Measurements from ENCODE around the gene RTEL1. TPM values are rescaled to one million over a fixed set of nuclear protein-coding genes. Genes with fewer than 3 reads are reported as not detected.

Gene RTEL1
- total RNA-seq, 1 donor from 2014 or later = 16.8 TPM

DNA sequence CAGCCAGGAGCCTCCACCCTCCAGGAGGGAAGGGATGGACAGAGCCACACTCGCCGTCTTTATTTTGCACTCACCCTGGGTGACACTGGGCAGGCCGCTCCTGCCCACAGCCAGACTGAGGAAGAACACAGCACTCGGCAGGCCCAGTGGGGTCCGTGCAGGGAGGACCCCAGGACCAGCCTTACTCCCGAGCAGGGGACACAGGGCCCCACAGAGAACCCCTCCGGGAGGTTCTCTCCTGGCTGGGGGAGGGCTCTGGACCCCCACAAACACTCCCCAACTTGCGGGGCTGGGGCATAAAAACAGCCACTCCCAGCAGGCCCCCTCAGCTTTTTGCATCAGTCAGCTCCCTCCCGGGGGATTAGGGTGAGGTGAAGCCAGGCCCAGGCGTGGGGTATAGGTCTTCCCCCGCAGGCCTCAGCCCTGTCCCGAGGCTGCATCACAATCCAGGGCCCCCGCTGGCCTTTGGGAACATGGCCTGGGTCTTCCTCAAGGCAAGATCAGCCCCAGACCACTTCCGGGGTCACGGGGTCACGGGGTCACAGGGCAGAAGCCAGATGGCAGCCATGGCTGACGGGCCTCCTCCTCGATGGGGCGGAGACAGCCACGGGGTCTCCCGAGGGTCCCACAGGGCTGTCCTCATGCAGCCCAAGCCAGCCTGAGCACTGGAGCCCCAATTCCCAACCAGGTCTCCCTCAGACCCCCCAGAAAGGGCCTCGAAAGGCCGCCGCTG is 41.5 kb downstream of the RTEL1 start:
- no peak for DNase-seq (ENCODE audit: low read depth, low spot score)

- DNase-seq (ENCODE audit: low read depth, low spot score) = no peak
These were observed 42.3 kb downstream of the RTEL1 start for GRCh38 chr20:63700199-63701050.

DNA sequence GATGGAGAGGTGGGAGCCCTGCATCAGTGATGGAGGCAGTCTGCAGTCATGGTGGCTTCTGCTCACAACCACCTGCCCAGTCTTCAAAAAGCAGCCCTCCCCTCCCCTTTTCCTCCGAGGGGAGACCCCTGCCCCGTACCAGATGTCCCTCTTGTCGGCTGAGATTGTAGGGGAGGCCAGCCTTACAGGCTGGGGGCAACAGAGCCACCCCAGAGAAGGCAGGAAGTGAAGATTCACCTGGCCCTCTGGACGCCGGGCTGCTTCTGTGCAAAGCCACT is 42.9 kb downstream of the RTEL1 start:
- DNase-seq (ENCODE audit: low read depth, low spot score) = no peak

- no peak for DNase-seq (ENCODE audit: low read depth, low spot score)
These were observed 43.4 kb downstream of the RTEL1 start for GRCh38 chr20:63701329-63702035.

DNA sequence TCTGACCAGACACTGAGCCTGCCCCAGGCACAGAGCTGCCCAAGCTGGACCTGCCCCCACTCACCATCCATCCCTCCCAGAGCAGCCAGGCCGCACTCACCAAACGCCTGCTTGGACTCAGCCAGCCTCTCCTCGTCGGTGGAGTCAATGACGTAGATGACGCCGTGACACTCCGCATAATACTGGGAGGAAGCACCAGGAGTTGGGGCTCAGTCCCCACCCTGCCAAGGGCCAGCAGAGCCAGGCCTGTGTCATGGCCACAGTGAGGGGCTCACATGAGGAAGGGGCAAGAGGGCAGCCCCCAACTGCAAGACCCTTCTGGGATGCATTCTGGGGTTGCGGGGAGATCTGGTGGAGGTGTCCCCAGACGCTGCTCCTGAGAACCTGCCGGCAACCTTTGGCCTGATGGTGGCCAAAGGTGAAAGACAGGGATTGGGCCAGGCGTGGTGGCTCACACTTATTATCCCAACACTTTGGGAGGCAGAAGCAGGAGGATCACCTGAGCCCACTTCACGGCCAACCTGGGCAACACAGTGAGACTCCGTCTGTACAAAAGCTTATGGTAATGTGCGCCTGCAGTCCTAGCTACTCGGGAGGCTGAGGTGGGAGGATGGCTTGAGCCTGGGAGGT is 44.0 kb downstream of the RTEL1 start:
- no peak for DNase-seq (ENCODE audit: low read depth, low spot score)

DNA sequence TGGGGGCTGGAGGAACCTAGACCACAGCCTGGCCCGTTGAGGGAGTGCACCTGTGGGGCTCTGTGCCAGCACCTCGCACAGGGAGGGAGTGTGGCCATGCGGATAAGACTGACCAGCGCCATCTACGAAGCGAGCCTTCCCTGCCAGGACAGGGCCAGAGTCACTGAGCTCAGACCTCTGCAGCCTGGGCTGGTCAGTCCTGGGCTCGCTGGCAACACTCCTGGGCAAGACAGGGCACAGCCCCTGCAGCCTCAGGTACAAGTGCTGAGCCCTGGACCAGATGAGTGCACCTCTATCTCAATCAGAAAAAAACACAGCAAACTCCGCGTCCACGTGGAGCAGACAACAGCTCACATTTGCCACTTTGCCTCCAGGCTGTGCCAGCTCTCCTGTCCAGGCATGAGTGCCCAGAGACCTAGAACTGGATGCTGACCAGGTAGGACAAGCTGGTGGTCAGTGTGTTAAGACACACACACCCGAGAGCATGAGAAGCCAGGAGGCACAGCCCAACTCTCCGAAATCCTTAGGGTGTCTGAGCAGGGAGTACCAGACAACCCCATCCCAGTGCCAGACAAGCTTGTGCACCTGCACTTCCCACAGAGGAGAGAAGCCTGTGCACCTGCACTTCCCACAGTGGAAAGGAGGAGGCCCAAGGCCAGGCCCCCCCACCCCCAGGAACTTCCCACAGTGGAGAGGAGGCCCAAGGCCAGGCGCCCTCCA is 44.8 kb downstream of the RTEL1 start:
- no peak for DNase-seq (ENCODE audit: low read depth, low spot score)

DNA sequence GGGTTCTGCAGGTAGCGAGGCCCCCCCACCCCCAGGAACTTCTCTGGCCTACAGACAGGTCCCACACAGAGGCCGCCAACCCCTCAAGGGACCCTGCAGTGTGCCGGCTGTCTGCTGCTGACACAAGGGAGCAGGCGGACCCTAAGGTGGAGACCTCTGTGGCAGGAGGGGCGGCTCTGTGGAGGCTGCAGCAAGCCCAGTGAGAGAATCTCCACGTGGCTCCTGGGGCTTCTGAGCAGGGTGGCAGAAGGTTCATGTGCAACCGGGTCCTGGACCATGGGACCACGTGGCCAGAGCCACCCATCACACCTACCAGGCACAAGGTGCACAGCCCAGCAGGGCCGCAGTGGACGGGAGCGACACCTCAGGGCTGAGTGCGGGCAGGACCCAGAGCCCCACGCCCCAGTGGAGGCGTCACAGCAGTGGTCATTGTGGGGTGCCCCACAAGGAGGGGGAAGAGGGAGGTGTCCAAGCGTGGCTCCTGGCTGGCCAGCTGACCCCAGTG is 45.4 kb downstream of the RTEL1 start:
- DNase-seq (ENCODE audit: low read depth, low spot score) = no peak

- no peak for DNase-seq (ENCODE audit: low read depth, low spot score)
These were observed 46.0 kb downstream of the RTEL1 start for GRCh38 chr20:63703976-63704748.

DNA sequence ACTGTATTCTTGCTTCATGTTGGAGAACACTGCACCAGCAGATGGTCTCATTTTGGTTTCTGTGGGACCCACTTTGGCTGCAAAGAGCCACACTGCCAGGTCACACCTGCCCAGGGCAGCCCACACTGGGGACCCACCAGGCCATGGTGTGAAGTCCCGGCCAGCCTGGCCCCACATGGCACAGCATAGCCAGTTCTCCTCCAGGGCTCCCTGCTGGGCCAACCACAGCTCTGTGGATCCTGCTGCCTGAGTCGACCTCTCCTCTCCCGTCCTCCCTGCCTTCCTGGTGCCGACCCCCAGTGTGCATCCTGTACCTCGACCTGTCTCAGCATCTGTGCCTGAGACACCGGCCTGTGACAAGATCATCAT is 46.6 kb downstream of the RTEL1 start:
- no peak for DNase-seq (ENCODE audit: low read depth, low spot score)

DNA sequence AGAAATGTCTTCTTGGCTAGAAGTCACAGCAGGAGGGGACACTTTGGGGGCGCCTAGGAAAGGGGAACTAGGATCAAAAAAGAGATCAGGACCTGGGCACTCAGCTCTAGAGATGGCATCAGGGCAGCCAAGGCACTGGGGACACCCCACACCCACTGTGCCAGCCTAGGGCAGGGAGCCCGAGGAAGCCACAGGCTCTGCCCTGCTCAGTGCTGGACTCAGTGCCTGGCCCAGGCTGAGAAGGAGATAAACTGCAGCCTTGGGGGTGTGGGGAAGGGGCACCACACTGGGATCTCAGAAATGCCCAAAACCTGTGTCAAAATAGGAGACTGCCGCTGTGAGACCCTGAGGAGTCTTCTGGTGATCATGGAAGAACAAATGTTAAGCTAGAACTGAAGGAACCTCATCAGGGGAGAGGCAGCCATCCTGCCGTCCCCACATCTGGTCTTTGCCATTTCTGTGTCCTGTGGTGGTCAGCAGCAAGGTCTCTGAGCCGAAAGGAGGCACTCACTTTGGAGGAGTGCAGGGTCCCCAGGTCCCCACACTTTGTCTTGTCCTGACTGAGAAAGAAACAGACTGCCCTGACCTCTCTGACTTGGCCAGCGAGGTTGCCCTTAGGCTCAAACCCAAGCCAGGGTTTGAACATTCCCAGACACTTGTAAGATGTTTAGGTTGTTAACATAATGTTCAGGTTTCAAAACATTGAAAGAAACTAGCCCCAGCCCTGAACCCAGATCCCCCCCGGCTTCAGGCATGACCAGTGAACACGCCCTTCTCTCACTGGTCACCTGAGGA is 47.3 kb downstream of the RTEL1 start:
- no peak for DNase-seq (ENCODE audit: low read depth, low spot score)

GRCh38 chr20:63706027-63706695 is 48.0 kb downstream of the RTEL1 start:
- no peak for DNase-seq (ENCODE audit: low read depth, low spot score)

GRCh38 chr20:63706852-63707557 is 48.9 kb downstream of the RTEL1 start:
- no peak for DNase-seq (ENCODE audit: low read depth, low spot score)

DNA sequence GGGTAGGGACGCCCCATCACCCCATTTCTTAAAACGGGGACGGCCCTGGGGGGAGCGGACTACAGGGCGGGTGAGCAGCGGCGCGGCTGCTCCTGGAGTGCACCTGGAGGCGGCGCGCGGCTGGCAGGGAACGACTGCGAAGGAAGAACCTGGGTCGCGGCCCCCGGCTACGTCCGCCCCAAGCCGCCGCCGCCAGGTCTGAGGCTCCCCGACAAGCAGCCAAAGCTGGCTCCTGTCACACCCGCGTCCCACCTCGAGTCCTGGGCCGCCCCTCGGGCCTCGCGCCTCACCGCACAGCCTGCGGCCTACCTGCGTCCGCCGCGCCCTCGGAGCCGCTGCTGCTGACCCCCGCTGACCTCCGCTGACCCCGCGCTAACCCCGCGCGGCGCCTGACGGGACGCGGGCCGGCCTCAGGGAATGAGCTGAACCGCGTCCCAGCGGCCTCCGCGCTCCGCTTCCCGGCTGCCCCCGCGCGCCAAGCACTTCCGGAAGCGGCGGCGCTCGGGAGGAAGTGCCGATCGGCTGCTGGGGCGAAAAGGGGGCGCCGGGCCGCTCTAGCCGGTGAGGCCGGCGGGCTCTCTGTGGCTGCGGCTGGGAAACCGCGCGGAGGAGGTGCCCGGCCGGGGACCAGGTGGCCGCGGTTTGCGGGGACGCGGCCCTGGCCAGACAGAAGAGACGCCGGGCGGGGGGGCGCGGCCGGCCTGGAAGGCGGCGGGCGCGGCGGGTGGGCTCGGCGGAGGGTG is 49.6 kb downstream of the RTEL1 start, which contains the start of the genes ARFRP1 and ZGPAT:
TSS of gene ARFRP1 (minus strand) at position 419 of the 743 bp plus-strand sequence. CDS start 885 bp downstream, outside the sequence.
TSS of gene ZGPAT (plus strand) at position 482 of the 743 bp plus-strand sequence. CDS start 542 bp downstream, outside the sequence.
- DNase-seq (ENCODE audit: low read depth, low spot score) = peak; percentile 40

GRCh38 chr20:63708301-63709148 is 50.4 kb downstream of the RTEL1 start:
- DNase-seq (ENCODE audit: low read depth, low spot score) = no peak

DNA sequence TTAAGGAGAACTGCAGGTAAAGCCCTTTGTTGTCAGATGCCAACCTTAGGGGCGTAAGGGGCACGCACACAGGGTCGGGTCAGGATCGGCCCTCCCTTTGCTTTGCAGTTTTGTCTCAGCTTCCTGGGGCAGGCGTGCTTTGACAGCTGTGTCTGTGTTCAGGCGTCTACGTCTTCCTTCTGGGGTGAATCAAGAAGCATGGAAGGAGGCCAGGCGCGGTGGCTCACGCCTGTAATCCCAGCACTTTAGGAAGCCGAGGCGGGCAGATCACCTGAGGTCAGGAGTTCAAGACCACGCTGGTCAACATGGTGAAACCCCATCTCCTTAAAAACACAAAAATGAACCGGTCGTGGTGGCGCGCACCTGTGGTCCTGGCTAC is 51.0 kb downstream of the RTEL1 start:
- no peak for DNase-seq (ENCODE audit: low read depth, low spot score)

DNA sequence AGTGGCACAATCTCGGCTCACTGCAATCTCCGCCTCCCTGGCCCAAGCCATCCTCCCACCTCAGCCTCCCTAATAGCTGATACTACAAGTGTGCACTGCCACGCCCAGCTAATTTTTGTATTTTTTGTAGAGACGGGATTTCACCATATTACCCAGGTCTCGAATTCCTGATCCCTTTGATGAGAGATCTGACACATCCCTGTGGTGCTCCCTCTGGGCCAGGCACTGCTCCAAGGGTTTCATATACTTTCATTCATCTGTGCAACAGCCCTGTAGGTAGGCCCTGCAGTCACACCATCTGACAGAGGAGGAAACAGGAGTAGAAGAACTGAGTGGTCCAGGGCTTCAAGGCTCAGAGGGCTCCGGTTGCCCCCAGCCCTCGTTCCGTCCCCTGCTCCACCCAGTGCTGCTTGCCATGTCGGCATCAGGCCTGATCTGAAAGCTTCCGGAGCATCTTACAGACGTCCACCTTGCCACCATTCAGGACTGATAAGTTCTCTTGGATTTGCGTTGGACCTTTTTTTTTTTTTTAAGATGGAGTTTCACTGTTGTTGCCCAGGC is 53.1 kb downstream of the RTEL1 start:
- DNase-seq (ENCODE audit: low read depth, low spot score) = no peak

Data from pulmonary artery endothelial cell (primary cell).